ENCODE measurements around the gene NRP1.
"Not testable (repeated sequence)": the region's sequence is repeated elsewhere in the genome, so short reads cannot be mapped to it uniquely, and the experiment has no call there.

Gene NRP1

GRCh38 chr10:33141251-33141650 lies 193.2 kb downstream of the NRP1 start:
- DNase-seq: no peak

DNA sequence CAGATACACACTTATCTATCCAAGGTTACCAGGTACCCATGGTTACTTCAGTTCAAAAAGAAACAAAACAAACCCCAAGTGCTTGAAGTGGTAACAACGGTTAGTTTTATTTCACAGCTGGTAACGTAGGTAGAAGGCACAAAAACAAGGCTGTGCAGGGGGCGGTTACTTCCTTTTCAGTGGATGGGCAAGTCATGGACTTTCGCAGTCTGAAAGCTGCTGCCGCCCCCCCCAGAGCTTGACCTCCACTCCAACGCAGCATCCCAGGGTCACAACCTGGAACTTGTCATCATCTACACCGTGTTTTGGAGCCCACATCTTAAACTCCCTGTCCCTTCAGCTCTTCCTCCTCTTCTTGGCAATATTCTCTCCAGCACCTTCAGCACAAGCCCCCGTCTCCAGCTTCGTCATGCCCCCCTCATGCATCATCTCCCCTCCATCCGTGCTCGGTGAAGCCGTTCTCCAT lies 195.3 kb downstream of the NRP1 start:
- DNase-seq: peak; percentile 68

DNA sequence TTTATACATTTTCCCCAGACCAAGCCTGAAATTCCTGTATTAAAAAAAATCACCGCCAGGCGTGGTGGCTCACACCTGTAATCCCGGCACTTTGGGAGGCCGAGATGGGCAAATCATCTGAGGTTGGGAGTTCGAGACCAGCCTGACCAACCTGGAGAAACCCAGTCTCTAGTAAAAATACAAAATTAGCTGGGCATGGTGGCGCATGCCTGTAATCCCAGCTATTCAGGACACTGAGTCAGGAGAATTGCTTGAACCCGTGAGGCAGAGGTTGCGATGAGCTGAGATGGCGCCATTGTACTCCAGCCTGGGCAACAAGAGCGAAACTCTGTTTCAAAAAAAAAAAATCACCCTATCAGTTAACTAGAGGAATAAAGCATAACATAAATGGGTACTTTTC lies 195.8 kb downstream of the NRP1 start:
- DNase-seq: not testable (repeated sequence)

- DNase-seq: no peak
Measured at GRCh38 chr10:33137356-33138005, 197.0 kb downstream of the NRP1 start.

- DNase-seq: peak; percentile 33
Measured at GRCh38 chr10:33136781-33137180, 197.7 kb downstream of the NRP1 start.

- DNase-seq: peak; percentile 30
Measured at GRCh38 chr10:33136271-33136670, 198.2 kb downstream of the NRP1 start.

GRCh38 chr10:33134011-33134751 lies 200.3 kb downstream of the NRP1 start:
- DNase-seq: peak; percentile 87

- DNase-seq: no peak
Measured at GRCh38 chr10:33133557-33133956, 200.9 kb downstream of the NRP1 start.

DNA sequence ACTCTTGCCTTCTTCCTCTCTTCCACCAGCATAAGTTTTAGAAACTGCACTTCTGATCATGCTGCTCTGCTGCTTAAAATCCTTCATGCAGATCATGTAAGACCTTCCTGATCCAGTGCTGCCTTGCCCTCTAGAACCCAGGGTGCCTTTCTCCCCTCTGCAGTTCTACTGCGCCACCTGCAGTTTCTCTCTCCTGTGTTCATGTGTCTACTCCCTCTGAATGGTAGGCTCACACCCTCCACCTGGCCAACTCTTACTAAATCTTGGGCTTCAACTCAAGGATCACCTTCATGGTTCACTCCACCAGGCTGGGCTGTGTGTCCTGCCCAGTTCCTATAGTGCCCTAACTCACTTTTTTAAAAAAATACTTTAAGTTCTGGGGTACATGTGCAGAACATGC lies 201.8 kb downstream of the NRP1 start:
- DNase-seq: peak; percentile 55

DNA sequence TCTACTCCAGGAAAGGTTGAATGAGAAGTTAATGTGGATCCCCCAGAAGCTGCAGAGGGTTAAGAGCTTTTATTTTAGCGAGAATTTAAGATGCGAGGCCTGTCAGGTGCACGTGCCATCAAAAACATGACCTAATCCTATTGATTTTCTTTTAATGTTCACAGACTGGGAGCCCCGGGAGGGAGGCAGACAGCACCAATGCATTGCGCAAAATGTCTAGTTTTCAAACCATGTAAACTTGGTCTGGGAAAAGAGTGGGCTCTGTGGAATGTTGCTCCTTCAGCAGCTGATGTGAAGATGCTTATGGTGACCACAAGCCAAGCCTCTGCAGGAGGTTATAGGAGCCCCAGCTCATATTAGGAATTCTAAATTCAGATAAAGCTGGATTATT lies 204.5 kb downstream of the NRP1 start:
- no peak for DNase-seq

- DNase-seq: no peak
Measured at GRCh38 chr10:33129141-33129995, 205.1 kb downstream of the NRP1 start.

- DNase-seq: no peak
Measured at GRCh38 chr10:33127622-33128021, 206.8 kb downstream of the NRP1 start.
